HG03066 (cell line): ENCODE results near the gene COX6B1.
"Not testable (repeated sequence)": the region's sequence is repeated elsewhere in the genome, so short reads cannot be mapped to it uniquely, and the experiment has no call there.

Experiments
- ATAC-seq: cut with Tn5 transposase; IDR thresholded peaks from one replicate; pipeline ENCODE4 v1.9.1; 2021; ENCODE audit warnings: low read depth; ENCODE audit not compliant: unreplicated experiment

COX6B1 gene

DNA sequence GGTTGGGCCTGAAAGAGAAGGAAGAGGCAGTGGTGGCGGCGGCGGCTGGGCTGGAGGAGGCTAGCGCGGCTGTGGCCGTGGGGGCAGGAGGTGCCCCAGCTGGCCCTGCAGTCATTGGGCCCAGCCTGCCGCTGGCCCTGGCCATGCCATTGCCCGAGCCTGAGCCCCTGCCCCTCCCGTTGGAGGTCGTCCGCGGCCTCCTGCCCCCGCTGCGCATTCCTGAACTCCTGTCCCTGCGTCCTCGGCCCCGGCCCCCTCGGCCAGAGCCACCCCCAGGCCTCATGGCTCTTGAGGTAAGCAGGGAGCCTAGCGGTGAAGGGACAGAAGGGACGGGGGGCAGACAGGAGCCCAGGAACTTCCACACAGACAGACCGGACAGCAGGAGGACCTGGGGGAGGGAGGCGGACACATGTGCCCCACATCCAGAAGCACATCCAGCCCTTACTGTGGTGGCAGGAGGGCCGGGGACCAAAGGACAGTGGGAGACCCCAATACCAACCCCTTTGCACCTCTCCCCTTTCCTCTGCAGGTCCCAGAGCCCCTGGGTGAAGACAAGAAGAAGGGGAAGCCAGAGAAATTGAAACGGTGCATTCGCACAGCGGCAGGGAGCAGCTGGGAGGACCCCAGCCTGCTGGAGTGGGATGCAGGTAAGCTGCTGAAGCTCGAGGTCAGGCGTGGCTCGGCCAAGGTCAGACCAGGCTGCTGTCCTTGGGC lies 14.2 kb upstream of the COX6B1 start:
- no peak for ATAC-seq

DNA sequence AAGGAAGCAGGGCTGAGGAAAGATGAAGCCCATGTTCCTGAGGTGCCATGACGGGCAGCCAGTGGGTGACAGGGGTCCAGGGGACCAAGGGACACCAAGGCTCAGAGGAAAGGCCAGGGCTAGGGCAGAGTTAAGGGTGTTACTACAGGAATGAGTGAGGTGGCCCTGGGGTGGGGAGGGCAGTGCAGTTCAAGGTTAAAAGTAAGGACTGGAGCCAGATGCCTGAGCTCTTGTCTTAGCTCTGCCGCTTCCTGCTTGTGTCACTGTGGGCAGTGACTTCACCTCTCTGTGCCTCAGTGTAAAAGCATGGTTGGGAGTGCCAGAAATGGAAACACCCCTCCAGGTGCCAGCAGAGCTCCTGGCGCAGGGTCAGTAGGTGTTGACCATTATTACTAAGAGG lies 11.5 kb upstream of the COX6B1 start:
- ATAC-seq, result no peak

DNA sequence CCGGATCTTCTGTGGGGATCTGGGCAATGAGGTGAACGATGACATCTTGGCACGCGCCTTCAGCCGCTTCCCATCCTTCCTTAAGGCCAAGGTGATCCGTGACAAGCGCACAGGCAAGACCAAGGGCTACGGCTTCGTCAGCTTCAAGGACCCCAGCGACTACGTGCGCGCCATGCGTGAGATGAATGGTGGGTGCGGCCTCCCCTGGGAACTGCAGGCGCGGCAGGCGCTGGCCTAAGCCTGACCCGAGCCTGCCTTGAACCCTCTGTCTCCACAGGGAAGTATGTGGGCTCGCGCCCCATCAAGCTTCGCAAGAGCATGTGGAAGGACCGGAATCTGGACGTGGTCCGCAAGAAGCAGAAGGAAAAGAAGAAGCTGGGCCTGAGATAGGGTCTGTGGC lies 11.0 kb upstream of the COX6B1 start:
- ATAC-seq, result no peak

DNA sequence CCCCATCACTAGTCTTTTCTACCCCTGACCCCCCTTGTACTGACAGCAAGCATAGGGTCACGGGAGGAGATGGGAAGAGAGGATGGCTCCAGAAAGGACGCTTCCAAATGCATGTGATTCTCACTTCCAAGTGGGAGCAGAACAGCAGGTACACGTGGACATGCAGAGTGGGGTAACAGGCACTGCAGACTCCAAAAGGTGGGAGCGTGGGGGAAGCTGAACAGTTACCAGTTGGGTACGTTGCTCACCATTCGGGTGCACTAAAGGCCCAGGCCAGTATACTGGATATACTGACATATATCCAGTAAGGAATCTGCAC lies 8.8 kb upstream of the COX6B1 start:
- ATAC-seq, result no peak

DNA sequence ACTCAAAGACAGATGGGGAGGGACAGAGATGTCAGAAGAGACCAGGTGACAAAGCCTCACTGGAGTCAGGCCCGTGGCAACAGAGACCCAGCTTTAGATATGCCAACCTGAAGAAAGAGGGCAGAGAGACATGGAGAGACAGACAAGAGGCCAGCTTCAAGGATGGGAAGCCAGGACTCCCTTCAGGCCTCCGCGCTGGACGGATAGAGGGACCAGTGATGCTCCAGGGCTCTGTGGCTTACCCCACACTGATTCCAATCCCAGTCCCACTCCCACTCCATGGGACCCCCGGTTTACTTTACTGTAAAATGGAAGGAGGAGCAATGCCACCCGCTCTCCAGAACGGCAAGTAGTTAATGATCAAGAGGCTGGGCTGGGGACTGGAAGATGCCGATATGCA lies 8.3 kb upstream of the COX6B1 start:
- ATAC-seq, result no peak

DNA sequence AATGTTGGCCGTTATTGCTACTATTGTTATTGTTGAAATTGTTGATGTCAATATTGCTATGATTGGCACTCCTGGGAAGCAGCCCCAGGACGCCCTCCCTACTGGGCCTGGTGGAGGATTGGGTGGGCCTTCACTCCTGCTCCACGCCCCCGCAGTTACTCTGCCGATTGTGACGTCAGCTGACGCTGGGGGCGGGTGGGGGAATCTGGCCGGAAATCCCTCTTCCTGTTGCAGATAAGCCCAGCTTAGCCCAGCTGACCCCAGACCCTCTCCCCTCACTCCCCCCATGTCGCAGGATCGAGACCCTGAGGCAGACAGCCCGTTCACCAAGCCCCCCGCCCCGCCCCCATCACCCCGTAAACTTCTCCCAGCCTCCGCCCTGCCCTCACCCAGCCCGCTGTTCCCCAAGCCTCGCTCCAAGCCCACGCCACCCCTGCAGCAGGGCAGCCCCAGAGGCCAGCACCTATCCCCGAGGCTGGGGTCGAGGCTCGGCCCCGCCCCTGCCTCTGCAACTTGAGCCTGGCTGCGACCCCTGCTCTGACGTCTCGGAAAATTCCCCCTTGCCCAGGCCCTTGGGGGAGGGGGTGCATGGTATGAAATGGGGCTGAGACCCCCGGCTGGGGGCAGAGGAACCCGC lies 6.5 kb upstream of the COX6B1 start, which contains the start of gene ETV2:
Gene ETV2, plus strand, starts transcription at position 231 of the 637 bp plus-strand sequence. CDS start 716 bp downstream, outside the sequence.
- ATAC-seq, result no peak

DNA sequence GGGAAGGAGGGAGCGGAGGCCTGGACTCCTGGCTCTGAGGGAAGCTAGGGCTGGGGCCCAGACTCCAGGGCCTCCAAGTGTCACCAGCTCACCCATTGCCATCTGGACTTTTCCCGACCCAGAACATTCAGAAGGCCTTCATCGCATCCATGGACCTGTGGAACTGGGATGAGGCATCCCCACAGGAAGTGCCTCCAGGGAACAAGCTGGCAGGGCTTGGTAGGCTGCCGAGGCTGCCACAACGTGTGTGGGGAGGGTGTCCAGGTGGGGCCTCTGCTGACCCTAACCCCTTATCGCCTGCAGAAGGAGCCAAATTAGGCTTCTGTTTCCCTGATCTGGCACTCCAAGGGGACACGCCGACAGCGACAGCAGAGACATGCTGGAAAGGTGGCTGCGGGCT lies 5.8 kb upstream of the COX6B1 start:
- no peak for ATAC-seq

DNA sequence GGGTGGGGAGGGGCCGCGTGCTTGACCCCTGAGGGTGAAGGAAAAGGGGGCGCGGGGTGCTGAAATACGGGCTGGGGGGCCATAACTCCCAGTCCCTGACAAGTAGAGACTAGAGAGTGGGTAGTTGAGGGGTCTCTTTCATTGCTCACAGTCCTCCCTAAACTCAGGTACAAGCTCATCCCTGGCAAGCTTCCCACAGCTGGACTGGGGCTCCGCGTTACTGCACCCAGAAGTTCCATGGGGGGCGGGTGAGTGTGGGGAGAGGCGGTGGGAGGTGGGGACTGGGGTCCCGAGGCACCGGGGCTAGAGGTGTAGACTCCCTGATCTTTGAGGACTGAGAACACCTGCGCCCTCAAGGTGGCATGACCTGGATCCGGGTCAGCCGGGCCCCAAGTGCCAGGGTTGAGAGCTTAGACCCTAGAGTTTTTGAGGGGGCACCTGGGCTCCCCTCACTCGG lies 5.3 kb upstream of the COX6B1 start:
- ATAC-seq, result no peak

DNA sequence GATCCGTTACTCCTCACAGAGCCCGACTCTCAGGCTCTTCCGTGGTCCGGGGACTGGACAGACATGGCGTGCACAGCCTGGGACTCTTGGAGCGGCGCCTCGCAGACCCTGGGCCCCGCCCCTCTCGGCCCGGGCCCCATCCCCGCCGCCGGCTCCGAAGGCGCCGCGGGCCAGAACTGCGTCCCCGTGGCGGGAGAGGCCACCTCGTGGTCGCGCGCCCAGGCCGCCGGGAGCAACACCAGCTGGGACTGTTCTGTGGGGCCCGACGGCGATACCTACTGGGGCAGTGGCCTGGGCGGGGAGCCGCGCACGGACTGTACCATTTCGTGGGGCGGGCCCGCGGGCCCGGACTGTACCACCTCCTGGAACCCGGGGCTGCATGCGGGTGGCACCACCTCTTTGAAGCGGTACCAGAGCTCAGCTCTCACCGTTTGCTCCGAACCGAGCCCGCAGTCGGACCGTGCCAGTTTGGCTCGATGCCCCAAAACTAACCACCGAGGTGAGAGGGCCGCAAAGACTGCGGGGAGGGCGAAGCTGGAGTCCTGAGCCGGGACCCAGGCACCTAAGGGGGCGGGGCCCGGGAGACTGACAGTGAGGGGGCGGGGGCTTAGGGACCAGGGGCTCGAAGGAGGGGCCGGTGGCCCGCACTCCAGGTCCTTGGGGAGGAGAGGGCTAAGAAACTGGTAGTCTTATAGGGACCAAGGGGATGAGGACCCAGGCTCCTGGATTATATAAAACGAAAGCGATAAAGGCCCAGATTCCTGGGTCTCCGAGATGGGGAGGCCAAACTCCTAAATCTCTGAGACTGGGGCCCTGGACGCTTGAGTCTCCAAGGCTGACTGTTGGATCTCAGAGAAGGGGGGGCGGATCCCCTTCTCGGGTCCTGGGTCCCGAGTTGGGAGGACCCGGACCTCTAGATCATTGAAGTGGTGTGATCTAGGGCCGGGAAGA lies 4.6 kb upstream of the COX6B1 start:
- no peak for ATAC-seq

DNA sequence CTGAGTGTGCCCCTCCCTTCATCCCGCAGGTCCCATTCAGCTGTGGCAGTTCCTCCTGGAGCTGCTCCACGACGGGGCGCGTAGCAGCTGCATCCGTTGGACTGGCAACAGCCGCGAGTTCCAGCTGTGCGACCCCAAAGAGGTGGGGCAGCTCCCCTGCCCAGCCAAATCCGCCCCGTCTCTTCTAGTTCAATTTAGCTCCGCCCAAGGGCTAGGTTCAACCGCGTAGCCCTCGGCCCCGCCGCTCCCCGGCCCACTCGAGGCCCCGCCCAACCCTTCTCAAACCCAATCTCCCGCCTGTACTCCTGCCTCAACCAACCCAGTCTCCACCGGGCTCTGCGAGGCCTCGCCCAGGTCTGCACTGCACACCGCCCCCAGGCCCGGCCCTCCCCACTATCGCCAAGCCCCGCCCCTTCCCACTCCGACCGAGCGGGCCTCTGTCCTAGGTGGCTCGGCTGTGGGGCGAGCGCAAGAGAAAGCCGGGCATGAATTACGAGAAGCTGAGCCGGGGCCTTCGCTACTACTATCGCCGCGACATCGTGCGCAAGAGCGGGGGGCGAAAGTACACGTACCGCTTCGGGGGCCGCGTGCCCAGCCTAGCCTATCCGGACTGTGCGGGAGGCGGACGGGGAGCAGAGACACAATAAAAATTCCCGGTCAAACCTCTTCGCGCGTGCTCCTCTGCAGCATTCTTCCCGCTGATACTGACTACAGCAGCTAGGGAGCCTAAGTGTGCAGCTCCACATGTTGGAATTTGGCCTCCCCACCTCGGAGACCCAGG lies 3.7 kb upstream of the COX6B1 start:
- peak; percentile 60 for ATAC-seq

DNA sequence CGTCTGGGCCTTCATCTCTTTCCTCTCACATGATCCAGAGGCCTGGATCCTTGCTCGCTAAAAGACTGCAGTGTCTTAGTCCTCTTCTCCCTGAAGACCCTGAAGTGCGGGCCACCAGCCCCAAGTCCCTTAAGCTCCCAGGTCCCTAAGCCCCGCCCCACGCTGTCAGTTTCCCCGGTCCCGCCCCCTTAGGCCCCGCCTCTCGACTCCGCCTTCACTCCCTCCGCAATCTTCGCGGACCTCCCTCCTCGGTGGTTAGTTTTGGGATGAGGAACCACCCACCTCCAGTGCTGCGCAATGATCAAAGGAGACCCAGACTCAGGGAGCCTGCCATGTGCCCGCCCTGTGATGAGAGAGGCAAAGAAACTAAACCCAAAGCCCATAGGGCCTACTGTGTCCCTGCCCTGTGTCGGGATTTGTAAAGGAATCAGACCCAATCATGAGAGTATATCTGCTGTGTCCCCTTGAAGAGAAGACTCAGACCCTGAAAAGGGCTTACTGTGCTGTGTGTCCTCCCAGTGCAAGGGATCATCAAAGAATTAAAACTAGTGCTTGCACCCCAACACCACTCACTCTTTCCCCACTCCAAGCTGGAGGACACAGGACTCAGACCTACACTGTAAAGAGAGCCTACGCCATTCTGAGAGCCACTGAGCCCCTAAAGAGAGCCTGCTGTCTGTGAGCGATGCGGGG lies 3.0 kb upstream of the COX6B1 start:
- no peak for ATAC-seq

DNA sequence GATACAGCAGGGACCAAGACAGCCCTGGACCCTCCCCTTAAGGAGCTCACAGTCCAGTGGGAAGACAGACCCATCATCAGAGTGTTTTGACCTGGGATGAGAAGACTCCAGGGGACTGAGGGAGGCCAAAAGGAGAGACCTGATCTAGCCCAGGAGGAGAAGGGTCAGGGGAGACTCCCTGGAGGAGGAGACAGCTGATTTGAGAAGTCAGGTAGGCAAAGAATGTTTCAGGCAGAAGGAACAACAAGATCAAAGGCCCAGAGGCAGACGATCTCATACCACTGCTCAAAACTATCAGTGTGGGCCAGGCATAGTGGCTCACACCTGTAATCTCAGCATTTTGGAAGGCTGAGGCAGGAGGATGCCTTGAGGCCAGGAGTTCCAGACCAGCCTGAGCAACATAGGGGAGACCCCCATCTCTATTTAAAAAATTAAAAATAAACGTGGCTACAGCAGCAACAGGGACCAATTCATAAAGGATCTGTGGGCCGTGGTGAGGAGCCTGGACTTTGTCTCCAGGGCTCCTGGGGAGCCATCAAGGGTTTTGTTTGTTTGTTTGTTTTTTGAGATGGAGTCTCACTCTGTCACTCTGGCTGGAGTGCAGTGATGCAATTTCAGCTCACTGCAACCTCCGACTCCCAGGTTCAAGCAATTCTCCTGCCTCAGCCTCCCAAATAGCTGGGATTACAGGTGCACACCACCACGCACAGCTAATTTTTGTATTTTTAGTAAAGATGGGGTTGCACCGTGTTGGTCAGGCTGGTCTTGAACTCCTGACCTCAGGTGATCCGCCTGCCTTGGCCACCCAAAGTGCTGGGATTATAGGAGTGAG lies 2.2 kb upstream of the COX6B1 start:
- ATAC-seq, result no peak

DNA sequence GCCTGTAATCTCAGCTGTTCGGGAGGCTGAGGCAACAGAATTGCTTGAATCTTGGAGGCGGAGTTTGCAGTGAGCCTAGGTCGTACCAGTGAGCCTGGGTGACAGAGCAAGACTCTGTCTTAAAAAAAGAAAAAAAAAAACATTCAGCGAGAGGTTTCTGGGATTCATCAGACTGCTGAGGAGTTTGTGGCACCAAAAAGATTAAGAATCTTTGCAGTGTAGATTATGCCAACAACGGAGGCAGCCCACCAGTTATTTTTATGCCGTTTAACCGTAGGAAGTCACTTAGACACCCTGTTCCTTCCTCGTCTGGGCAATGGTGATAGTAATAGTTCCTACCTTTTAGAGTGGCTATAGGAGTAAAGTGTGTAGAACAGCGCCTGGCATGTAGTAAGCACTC lies 2.5 kb downstream of the COX6B1 start:
- no peak for ATAC-seq

DNA sequence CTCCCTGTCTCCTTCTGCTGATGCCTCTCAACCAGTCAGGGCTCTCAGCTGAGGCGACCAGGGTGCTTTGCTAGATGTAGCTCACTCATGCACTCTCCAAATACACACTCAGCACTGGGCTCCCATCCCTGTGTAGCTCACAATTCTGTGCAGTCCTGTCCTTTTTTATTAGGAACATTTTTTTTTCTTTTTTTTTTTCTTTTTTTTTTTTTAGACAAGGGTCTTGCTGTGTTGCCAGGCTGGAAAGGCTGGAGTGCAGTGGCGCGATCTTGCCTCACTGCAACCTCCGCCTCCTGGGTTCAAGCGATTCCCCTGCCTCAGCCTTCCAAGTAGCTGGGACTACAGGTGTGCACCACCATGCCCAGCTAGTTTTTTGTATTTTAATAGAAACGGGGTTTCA lies 6.7 kb downstream of the COX6B1 start:
- not testable (repeated sequence) for ATAC-seq

DNA sequence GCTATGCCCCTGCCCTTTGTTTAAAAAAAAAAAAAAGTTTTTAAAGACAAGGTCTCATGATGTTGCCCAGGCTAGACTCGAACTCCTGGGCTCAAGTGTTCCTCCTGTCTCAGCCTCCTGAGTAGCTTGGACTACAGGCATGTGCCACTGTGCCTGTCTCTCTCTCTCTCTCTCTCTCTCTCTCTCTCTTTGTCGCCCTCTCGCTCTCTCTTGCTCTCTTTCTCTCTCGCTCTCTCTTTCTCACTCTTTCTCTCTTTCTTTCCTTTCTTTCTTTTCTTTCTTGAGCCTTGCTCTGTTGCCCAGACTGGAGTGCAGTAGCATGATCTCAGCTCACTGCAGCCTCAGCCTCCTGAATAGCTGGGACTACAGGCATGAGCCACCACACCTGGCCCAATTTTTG lies 7.5 kb downstream of the COX6B1 start:
- no peak for ATAC-seq

DNA sequence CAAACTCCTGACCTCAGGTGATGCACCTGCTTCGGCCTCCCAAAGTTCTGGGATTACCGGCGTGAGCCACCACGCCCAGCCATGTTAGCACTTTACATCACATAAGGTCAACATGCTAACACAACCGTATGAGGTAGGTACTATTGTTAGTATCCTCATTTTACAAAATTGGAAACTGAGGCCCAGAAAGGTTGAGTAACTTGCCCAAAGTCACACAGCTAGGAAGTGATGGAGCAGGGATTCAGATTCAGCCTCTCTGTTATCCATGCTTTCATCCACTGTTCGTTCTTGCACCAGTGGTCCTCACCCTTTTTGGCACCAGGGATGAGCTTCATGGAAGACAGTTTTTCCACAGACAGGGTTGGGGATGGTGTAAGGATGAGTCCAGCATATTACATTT lies 8.6 kb downstream of the COX6B1 start:
- no peak for ATAC-seq

DNA sequence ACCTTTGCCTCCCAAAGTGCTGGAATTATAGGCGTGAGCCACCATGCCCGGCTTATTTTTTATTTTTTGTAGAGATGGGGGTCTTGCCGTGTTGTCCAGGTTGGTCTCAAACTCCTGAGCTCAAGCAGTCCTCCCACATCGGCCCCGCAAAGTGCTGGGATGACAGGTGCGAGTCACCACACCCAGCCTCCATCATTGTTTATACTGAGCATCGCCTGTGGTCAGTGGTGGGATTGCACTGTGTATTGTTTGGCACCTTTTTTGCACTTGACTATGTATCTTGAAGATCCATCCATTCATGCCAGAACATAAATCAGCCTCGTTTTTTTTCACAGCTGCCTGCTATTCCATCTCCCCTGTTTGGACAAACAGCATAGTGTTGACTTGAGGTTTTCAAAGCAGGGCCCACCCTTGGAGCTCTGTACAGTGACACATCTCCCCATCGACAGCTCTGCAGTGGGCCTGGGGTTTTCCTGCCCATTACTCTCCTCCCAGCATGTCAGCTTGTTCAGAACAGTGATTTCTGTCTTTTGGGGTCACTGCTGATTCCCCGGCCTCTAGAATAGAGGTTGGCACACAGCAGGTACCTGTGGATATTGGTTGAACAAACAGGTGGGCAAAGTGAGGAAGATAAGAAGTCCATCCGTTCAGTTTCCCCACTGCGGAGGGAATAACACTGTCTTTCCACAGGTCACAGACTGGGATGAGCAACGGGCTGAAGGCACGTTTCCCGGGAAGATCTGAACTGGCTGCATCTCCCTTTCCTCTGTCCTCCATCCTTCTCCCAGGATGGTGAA lies 10.0 kb downstream of the COX6B1 start:
- ATAC-seq, result no peak

DNA sequence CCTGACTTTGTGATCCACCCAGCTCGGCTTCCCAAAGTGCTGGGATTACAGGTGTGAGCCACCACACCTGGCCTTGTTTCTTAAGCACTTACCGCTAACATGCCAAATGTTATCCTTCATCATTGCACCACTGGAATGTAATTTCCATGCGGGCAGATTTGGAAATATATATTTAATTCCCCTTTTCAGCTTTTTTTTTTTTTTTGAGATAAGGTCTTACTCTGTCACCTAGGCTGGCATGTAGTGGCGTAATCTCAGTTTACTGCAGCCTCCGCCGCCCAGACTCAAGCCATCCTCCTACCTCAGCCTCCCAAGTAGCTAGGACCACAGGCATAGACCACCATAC lies 13.8 kb downstream of the COX6B1 start:
- ATAC-seq, result no peak
